ENCODE results near the gene TMEM143. TPM values are rescaled to one million over a fixed set of nuclear protein-coding genes. Genes with fewer than 3 reads are reported as not detected.

Gene TMEM143
- total and polyA plus RNA-seq, 2 donors (not counting 3 experiments of a cell fraction or from before 2014, with no cell fraction given) = 5.4 to 7.3 TPM

GRCh38 chr19:48295458-48295857 lies 68.3 kb downstream of the TMEM143 start:
- TF ChIP-seq JUN (IDR thresholded peaks at IDR 0.05; ENCODE audit: borderline replicate concordance, insufficient read depth, insufficient read length, low read depth) (no peak), POLR2A (IDR thresholded peaks at IDR 0.05; ENCODE audit: low read depth, low read length) (no peak), FOS (IDR thresholded peaks at IDR 0.05; ENCODE audit: borderline replicate concordance, insufficient read depth, low read length) (no peak), GATA2 (IDR thresholded peaks at IDR 0.05; ENCODE audit: insufficient read depth, insufficient read length, low read depth, low read length) (no peak), EZH2 (IDR thresholded peaks at IDR 0.05; ENCODE audit: borderline replicate concordance, low read depth, low read length, severe bottlenecking) (no peak), CTCF (IDR thresholded peaks at IDR 0.05; ENCODE audit: extremely low read depth in 1 of 2, insufficient read depth in 1 of 2, low read depth in 1 of 2, low read length in 2 of 2) (no peak), MAX (IDR thresholded peaks at IDR 0.05; ENCODE audit: insufficient read depth, insufficient read length) (no peak), MYC (IDR thresholded peaks at IDR 0.05; ENCODE audit: low read depth, low read length) (no peak), POLR2AphosphoS5 (IDR thresholded peaks at IDR 0.05; ENCODE audit: insufficient read depth, low read depth, low read length) (no peak)
- peaks cover 6% of the 10 kb centered on the region for H3K4me1 ChIP-seq (ENCODE audit: control insufficient read depth, extremely low read depth, insufficient read depth, low read length)
- no peak overlapping the region for H3K9ac ChIP-seq (replicated peaks; ENCODE audit: extremely low read depth, insufficient read depth, low read length)
- ChIA-PET POLR2A (no interaction called here), CTCF (interaction anchor here (0.6 to 1.3 kb wide), 3 partner anchors 9 to 29 kb away, joined by 3 to 5 read pairs (median 4); no protein-coding TSS in a partner anchor)
- H3K27ac ChIP-seq (ENCODE audit: insufficient read depth, low read depth, low read length) = no peak overlapping the region
- H3K27me3 ChIP-seq (ENCODE audit: control insufficient read depth in 2 of 2, insufficient read depth in 2 of 2, low read length in 2 of 2) = no peaks in the 10 kb centered on the region
- H3K4me2 ChIP-seq (ENCODE audit: insufficient read depth, low read length) = no peak overlapping the region
- BruUV-seq (replicated peaks) = no TSS peak
- DNase-seq (ENCODE audit: low read depth, low spot score) (no peak), FAIRE-seq (no peak)
- dilution Hi-C loops (cut with MboI; ENCODE audit: extremely low pct_ligation_motif_present, low sequenced_read_pairs) (no loop called here), intact Hi-C loops (cut with micrococcal nuclease) (no loop called here)
- H4K20me1 ChIP-seq (replicated peaks; ENCODE audit: control insufficient read depth, extremely low read depth, insufficient read depth, low read length) = no peaks in the 10 kb centered on the region
- no peaks in the 10 kb centered on the region for H3K9me3 ChIP-seq (replicated peaks; ENCODE audit: control insufficient read depth, insufficient read depth, low read length)
- no peak overlapping the region for H2AFZ ChIP-seq (ENCODE audit: low read depth, low read length)
- no peaks in the 10 kb centered on the region for H3K9me1 ChIP-seq (replicated peaks; ENCODE audit: control insufficient read depth, extremely low read depth, insufficient read depth, low read length)
- H3K79me2 ChIP-seq (ENCODE audit: control insufficient read depth, insufficient read depth, low read length) = no peaks in the 10 kb centered on the region
- H3K4me3 ChIP-seq (replicated peaks in 1 of 3; ENCODE audit: insufficient read depth in 1 of 3, low read depth in 1 of 3, low read length in 3 of 3) = no peak overlapping the region
- H3K36me3 ChIP-seq (ENCODE audit: control insufficient read depth in 2 of 2, extremely low read depth in 1 of 2, insufficient read depth in 2 of 2, low read length in 2 of 2) = no peaks in the 10 kb centered on the region
